ENCODE data around the gene FFAR1.

The FFAR1 gene

GRCh38 chr19:35342430-35342829 lies 5.3 kb upstream of the FFAR1 start:
- Histone ChIP-seq H3K4me1 (ENCODE audit: low read length) (no peaks in the 10 kb centered on the region), H3K4me2 (ENCODE audit: low read depth, low read length) (no peak overlapping the region), H3K36me3 (replicated peaks; ENCODE audit: insufficient read depth, low read length) (no peaks in the 10 kb centered on the region), H3K9me2 (replicated peaks; ENCODE audit: insufficient read depth, low read length) (no peaks in the 10 kb centered on the region), H3K27me3 (replicated peaks; ENCODE audit: insufficient read depth, low read length) (peaks cover 93% of the 10 kb centered on the region), H3K79me2 (ENCODE audit: low read length) (no peaks in the 10 kb centered on the region), H3F3A (ENCODE audit: insufficient read depth, low read length) (no peaks in the 10 kb centered on the region), H3K4me3 (ENCODE audit: low read length) (no peak overlapping the region), H3K27ac (ENCODE audit: low read length) (no peak overlapping the region), H4K20me1 (ENCODE audit: insufficient read depth, low read length) (no peaks in the 10 kb centered on the region), H3K9me3 (replicated peaks; ENCODE audit: insufficient read depth, low read length) (no peaks in the 10 kb centered on the region), H3K9ac (ENCODE audit: low read length) (no peak overlapping the region), H2AFZ (ENCODE audit: low read length) (no peak overlapping the region)
- DNase-seq: no peak
- TF ChIP-seq EZH2phosphoT487 (IDR thresholded peaks at IDR 0.05; ENCODE audit: low read length): no peak
- TF ChIP-seq, protein P1, sequence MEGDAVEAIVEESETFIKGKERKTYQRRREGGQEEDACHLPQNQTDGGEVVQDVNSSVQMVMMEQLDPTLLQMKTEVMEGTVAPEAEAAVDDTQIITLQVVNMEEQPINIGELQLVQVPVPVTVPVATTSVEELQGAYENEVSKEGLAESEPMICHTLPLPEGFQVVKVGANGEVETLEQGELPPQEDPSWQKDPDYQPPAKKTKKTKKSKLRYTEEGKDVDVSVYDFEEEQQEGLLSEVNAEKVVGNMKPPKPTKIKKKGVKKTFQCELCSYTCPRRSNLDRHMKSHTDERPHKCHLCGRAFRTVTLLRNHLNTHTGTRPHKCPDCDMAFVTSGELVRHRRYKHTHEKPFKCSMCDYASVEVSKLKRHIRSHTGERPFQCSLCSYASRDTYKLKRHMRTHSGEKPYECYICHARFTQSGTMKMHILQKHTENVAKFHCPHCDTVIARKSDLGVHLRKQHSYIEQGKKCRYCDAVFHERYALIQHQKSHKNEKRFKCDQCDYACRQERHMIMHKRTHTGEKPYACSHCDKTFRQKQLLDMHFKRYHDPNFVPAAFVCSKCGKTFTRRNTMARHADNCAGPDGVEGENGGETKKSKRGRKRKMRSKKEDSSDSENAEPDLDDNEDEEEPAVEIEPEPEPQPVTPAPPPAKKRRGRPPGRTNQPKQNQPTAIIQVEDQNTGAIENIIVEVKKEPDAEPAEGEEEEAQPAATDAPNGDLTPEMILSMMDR (IDR thresholded peaks at IDR 0.05; ENCODE audit: low read length): no peak
- TF ChIP-seq EZH2 (optimal IDR thresholded peaks at IDR 0.05; ENCODE audit: low read depth, low read length): no peak

DNA sequence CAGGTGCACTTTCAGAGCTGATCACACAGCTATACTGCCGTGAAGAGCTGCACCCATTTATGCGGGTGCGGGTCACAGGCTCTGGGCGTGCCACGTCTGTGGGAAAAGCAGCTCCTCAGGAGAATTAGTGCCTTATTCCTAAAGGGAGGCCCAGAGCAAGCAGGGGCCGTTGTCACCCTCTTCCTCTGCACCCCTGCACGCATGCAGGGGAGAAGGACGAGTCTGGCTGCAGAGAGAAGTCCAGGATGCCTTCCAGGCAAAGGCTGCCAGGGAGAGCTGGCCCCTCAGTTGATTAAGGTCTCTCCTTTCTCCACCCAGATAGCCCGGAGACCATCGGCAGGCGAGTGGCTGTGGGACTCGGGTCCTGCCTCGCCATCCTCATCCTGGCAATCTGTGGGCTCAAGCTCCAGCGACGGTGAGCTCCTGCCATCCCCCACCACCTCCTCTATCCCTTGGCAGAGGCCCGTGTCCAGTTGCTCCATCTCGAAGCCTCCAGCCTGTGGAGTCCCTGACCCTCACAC lies 3.1 kb upstream of the FFAR1 start:
- DNase-seq: no peak
- Histone ChIP-seq H3F3A (ENCODE audit: insufficient read depth, low read length) (no peaks in the 10 kb centered on the region), H3K4me3 (ENCODE audit: low read length) (no peak overlapping the region), H3K36me3 (replicated peaks; ENCODE audit: insufficient read depth, low read length) (no peaks in the 10 kb centered on the region), H3K9me2 (replicated peaks; ENCODE audit: insufficient read depth, low read length) (no peaks in the 10 kb centered on the region), H4K20me1 (ENCODE audit: insufficient read depth, low read length) (no peaks in the 10 kb centered on the region), H3K79me2 (ENCODE audit: low read length) (no peaks in the 10 kb centered on the region), H3K9me3 (replicated peaks; ENCODE audit: insufficient read depth, low read length) (no peaks in the 10 kb centered on the region), H3K27me3 (replicated peaks; ENCODE audit: insufficient read depth, low read length) (peaks cover 97% of the 10 kb centered on the region), H3K4me2 (ENCODE audit: low read depth, low read length) (no peak overlapping the region), H2AFZ (ENCODE audit: low read length) (no peak overlapping the region), H3K9ac (ENCODE audit: low read length) (no peak overlapping the region), H3K27ac (ENCODE audit: low read length) (no peak overlapping the region), H3K4me1 (ENCODE audit: low read length) (no peaks in the 10 kb centered on the region)
- TF ChIP-seq, protein P1 (IDR thresholded peaks at IDR 0.05; ENCODE audit: low read length): no peak
- TF ChIP-seq EZH2phosphoT487 (IDR thresholded peaks at IDR 0.05; ENCODE audit: low read length) (no peak), EZH2 (optimal IDR thresholded peaks at IDR 0.05; ENCODE audit: low read depth, low read length) (no peak)

GRCh38 chr19:35345671-35346111 lies 2.0 kb upstream of the FFAR1 start:
- no peak overlapping the region for H2AFZ ChIP-seq (ENCODE audit: low read length)
- no peak for TF ChIP-seq EZH2 (optimal IDR thresholded peaks at IDR 0.05; ENCODE audit: low read depth, low read length)
- no peak overlapping the region for H3K4me2 ChIP-seq (ENCODE audit: low read depth, low read length)
- no peaks in the 10 kb centered on the region for H3K79me2 ChIP-seq (ENCODE audit: low read length)
- H3K9ac ChIP-seq (ENCODE audit: low read length): no peak overlapping the region
- no peaks in the 10 kb centered on the region for H3K36me3 ChIP-seq (replicated peaks; ENCODE audit: insufficient read depth, low read length)
- H3K4me3 ChIP-seq (ENCODE audit: low read length): no peak overlapping the region
- peaks cover 95% of the 10 kb centered on the region for H3K27me3 ChIP-seq (replicated peaks; ENCODE audit: insufficient read depth, low read length)
- no peaks in the 10 kb centered on the region for H3K9me3 ChIP-seq (replicated peaks; ENCODE audit: insufficient read depth, low read length)
- no peak overlapping the region for H3K27ac ChIP-seq (ENCODE audit: low read length)
- H4K20me1 ChIP-seq (ENCODE audit: insufficient read depth, low read length): no peaks in the 10 kb centered on the region
- DNase-seq: no peak
- H3K9me2 ChIP-seq (replicated peaks; ENCODE audit: insufficient read depth, low read length): no peaks in the 10 kb centered on the region
- no peaks in the 10 kb centered on the region for H3F3A ChIP-seq (ENCODE audit: insufficient read depth, low read length)
- H3K4me1 ChIP-seq (ENCODE audit: low read length): no peaks in the 10 kb centered on the region

- TF ChIP-seq EZH2phosphoT487 (IDR thresholded peaks at IDR 0.05; ENCODE audit: low read length) (no peak), EZH2 (optimal IDR thresholded peaks at IDR 0.05; ENCODE audit: low read depth, low read length) (no peak)
- TF ChIP-seq, protein P1 (IDR thresholded peaks at IDR 0.05; ENCODE audit: low read length): no peak
- Histone ChIP-seq H3F3A (ENCODE audit: insufficient read depth, low read length) (no peaks in the 10 kb centered on the region), H3K79me2 (ENCODE audit: low read length) (no peaks in the 10 kb centered on the region)
Observed at GRCh38 chr19:35346193-35347052, 1.3 kb upstream of the FFAR1 start.

More at GRCh38 chr19:35346193-35347052, 1.3 kb upstream of the FFAR1 start:
- H3K4me2 ChIP-seq (ENCODE audit: low read depth, low read length): no peak overlapping the region
- H3K4me1 ChIP-seq (ENCODE audit: low read length): no peaks in the 10 kb centered on the region
- no peaks in the 10 kb centered on the region for H3K9me2 ChIP-seq (replicated peaks; ENCODE audit: insufficient read depth, low read length)
- H3K9ac ChIP-seq (ENCODE audit: low read length): no peak overlapping the region
- no peak overlapping the region for H3K4me3 ChIP-seq (ENCODE audit: low read length)
- no peaks in the 10 kb centered on the region for H4K20me1 ChIP-seq (ENCODE audit: insufficient read depth, low read length)
- no peak for DNase-seq
- H3K36me3 ChIP-seq (replicated peaks; ENCODE audit: insufficient read depth, low read length): no peaks in the 10 kb centered on the region
- no peak overlapping the region for H2AFZ ChIP-seq (ENCODE audit: low read length)
- no peaks in the 10 kb centered on the region for H3K9me3 ChIP-seq (replicated peaks; ENCODE audit: insufficient read depth, low read length)
- H3K27ac ChIP-seq (ENCODE audit: low read length): no peak overlapping the region
- H3K27me3 ChIP-seq (replicated peaks; ENCODE audit: insufficient read depth, low read length): peaks cover 95% of the 10 kb centered on the region
